HL-60 (cell line): ENCODE measurements around the gene MDM4.

Experiments
- DNase-seq, 2 experiments: peaks; one replicate each; pipeline ENCODE4 v3.0.0-alpha.2; 2010 to 2020; ENCODE audit warnings: low read depth in 1 of 2, low spot score in 1 of 2
- H3K27ac ChIP-seq: fragments of 250-450 bp; sonication (Bioruptor Pico); replicated peaks from 2 replicates; pipeline ENCODE4 v1.5.1; 2020; ENCODE audit warnings: mild to moderate bottlenecking, moderate library complexity
- H3K27me3 ChIP-seq: fragments of 250-450 bp; sonication (Bioruptor Pico); 2 replicates; pipeline ENCODE4 v1.5.1; 2021; ENCODE audit warnings: mild to moderate bottlenecking, moderate library complexity; ENCODE audit not compliant: insufficient read depth, poor library complexity, severe bottlenecking
- H3K4me3 ChIP-seq: replicated peaks from 2 replicates; pipeline ENCODE4 v1.5.1; 2011; ENCODE audit warnings: mild to moderate bottlenecking, control low read depth, low read length; ENCODE audit not compliant: insufficient read depth
- CTCF ChIP-seq: IDR thresholded peaks from one replicate; pipeline ENCODE4 v1.5.1; 2011; ENCODE audit warnings: low read length, control low read depth, inconsistent platforms; ENCODE audit not compliant: insufficient read depth
- GABPA ChIP-seq: IDR thresholded peaks from 2 replicates; pipeline ENCODE4 v1.6.1; 2012; ENCODE audit warnings: low read depth
- POLR2AphosphoS5 ChIP-seq: IDR thresholded peaks from 2 replicates; pipeline ENCODE4 v1.6.1; 2012; ENCODE audit warnings: low read depth
- SPI1 ChIP-seq: IDR thresholded peaks from 2 replicates; pipeline ENCODE4 v1.6.1; 2012; ENCODE audit warnings: low read depth, mild to moderate bottlenecking, borderline replicate concordance
- TF ChIP-seq, protein P1 (sequence below): IDR thresholded peaks from 2 replicates; pipeline ENCODE4 v1.6.1; 2012; ENCODE audit warnings: low read depth; ENCODE audit not compliant: insufficient replicate concordance

MDM4 gene

DNA sequence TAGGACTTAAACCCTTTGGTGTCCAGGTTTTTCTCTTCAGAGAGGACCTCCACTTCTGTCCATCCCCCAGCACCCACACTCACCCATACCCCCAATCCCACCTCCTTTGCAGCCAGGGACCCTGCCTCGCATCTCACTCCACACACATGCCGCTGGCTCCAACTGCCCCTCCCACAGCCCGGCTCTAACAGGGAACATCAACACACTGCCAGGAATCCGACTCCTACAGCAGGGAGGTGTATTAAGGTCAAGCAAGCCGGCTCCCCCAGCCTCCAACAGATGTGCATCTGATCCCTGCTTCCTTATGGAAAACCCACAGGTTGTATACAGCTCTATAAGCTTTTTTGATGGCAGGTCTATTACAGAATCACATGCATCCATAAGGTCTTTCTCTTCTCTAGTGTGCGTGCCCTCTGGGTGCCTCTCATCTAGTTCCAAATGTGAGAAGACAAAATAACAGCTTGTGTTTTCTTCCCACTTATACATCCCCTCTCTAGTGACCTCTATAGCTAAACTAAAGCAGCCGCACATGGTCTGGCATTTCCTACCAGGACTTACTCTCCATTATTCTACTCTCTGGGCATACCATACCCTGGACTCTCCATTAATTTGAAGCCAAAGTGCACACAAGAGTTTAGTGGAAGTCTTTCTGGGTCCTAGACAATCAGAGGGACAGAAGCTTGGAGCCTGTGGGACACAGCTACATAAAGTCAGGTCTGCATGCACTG, 37.9 kb upstream of the MDM4 start:
- no peak for TF ChIP-seq GABPA
- TF ChIP-seq POLR2AphosphoS5 = no peak
- no peak for TF ChIP-seq CTCF
- TF ChIP-seq, protein P1, sequence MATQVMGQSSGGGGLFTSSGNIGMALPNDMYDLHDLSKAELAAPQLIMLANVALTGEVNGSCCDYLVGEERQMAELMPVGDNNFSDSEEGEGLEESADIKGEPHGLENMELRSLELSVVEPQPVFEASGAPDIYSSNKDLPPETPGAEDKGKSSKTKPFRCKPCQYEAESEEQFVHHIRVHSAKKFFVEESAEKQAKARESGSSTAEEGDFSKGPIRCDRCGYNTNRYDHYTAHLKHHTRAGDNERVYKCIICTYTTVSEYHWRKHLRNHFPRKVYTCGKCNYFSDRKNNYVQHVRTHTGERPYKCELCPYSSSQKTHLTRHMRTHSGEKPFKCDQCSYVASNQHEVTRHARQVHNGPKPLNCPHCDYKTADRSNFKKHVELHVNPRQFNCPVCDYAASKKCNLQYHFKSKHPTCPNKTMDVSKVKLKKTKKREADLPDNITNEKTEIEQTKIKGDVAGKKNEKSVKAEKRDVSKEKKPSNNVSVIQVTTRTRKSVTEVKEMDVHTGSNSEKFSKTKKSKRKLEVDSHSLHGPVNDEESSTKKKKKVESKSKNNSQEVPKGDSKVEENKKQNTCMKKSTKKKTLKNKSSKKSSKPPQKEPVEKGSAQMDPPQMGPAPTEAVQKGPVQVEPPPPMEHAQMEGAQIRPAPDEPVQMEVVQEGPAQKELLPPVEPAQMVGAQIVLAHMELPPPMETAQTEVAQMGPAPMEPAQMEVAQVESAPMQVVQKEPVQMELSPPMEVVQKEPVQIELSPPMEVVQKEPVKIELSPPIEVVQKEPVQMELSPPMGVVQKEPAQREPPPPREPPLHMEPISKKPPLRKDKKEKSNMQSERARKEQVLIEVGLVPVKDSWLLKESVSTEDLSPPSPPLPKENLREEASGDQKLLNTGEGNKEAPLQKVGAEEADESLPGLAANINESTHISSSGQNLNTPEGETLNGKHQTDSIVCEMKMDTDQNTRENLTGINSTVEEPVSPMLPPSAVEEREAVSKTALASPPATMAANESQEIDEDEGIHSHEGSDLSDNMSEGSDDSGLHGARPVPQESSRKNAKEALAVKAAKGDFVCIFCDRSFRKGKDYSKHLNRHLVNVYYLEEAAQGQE = no peak
- no peak for TF ChIP-seq SPI1
- H3K27ac ChIP-seq = no peak overlapping the region
- DNase-seq = no peak
- no peaks in the 10 kb centered on the region for H3K27me3 ChIP-seq
- H3K4me3 ChIP-seq = no peak overlapping the region

DNA sequence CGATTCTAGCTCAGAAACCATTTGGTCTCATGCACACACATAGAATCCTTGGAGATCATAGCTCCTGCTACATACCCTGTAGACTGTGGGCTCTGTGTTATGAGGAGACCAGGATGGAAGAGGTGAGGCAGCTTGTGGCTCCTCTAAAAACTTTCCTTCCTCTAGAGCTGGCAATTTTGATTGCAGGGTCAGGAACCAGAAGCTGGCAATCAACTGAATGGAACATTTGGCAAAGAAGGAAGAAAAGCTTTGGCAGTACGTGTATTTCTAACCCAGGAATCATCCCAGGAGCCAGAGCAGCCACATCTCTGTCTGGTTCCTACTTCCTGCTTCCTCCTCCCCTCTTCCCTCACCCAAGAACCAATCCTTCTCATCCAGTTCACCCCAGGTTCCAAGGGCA, 37.3 kb upstream of the MDM4 start:
- DNase-seq = no peak
- Histone ChIP-seq H3K27ac (no peak overlapping the region), H3K27me3 (no peaks in the 10 kb centered on the region), H3K4me3 (no peak overlapping the region)
- TF ChIP-seq GABPA = no peak
- TF ChIP-seq SPI1 = no peak
- no peak for TF ChIP-seq CTCF
- TF ChIP-seq, protein P1 = no peak
- TF ChIP-seq POLR2AphosphoS5 = no peak

GRCh38 chr1:204479387-204480136, 36.6 kb upstream of the MDM4 start:
- no peak for TF ChIP-seq SPI1
- TF ChIP-seq CTCF = no peak
- no peak for TF ChIP-seq GABPA
- TF ChIP-seq, protein P1 = no peak
- no peak for TF ChIP-seq POLR2AphosphoS5
- no peak for DNase-seq
- Histone ChIP-seq H3K27ac (no peak overlapping the region), H3K4me3 (no peak overlapping the region), H3K27me3 (no peaks in the 10 kb centered on the region)
